DMS114 treated with DMSO at 0.1 percent for 48 hours (cell line): ENCODE measurements around the gene EMCN.
"Not testable (repeated sequence)": the region's sequence is repeated elsewhere in the genome, so short reads cannot be mapped to it uniquely, and the experiment has no call there.

Source experiments
- DNase-seq: peaks from one replicate; lab custom pipeline; 2025; ENCODE audit not compliant: unreplicated experiment; lab: John Stamatoyannopoulos, UW

The EMCN gene

DNA sequence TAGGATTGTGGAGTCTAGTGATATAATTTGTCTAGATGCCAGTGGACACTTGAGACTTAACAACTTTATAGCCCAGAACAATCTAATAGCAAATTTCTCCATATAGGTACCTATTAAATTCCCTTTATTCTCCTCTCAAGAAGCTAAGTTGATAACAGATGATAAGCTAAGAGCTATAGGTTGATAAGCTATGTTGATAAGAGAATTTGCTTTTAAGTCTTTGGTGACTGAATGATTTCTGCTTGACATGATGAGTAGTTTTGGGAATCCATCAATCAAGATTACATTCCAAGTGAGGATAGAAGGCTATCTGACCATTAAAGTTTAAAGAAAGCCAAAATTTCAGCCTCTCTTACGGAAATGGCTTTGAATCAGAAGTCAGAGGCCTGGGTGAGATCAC lies 131.6 kb downstream of the EMCN start:
- no peak for DNase-seq

DNA sequence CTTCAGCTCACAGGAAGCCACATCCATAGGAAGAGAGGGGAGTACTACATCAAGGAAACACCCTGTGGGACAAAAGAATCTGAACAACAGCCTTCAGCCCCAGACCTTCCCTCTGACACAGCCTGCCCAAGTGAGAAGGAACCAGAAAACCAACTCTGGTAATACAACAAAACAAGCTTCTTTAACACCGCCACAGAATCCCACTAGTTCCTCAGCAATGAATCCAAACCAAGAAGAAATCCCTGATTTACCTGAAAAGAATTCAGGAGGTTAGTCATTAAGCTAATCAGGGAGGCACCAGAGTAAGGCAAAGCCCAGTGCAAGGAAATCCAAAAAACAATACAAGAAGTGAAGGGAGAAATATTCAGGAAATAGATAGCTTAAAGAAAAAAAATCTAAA lies 137.4 kb downstream of the EMCN start:
- DNase-seq, result not testable (repeated sequence)

DNA sequence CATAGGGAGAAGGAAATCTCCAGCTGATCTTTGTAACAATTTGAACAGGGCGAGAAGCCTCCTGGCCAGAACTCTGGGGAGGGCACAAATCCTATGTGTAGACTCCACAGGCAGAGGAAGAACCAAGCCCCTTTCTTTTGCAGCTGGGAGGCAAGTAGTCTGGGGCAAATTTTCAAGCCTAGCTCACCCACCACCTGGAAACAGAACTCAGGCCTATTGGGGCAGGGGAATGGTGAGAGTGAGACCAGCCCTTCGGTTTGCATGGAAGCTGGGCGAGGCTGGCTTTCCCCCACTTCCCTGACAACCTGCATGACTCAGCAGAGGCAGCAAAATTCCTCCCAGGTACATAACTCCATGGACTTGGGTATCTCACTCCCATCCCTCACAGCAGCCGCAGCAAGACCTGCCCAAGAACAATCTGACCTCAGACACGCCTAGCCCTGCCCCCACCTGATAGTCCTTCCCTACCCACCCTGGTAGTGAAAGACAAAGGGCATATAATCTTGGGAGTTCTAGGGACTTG lies 138.2 kb downstream of the EMCN start:
- DNase-seq, result no peak

DNA sequence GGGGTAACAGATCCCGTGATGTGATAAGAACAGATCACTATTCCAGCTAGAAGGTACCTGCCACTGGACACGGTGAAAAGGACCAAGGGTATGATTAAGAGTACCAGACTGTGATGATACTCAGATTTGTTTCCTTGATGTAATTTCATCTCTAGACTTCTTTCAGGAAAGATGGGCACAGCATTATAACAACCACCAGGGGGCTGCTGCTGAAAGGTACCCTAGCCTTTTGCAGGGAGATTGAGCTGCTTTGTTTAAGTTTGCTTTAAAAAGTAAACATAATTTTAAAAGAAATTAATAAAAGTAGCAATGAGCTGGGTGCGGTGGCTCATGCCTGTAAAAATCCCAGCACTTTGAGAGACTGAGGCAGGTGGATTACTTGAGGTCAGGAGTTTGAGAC lies 145.4 kb downstream of the EMCN start:
- DNase-seq, result no peak

DNA sequence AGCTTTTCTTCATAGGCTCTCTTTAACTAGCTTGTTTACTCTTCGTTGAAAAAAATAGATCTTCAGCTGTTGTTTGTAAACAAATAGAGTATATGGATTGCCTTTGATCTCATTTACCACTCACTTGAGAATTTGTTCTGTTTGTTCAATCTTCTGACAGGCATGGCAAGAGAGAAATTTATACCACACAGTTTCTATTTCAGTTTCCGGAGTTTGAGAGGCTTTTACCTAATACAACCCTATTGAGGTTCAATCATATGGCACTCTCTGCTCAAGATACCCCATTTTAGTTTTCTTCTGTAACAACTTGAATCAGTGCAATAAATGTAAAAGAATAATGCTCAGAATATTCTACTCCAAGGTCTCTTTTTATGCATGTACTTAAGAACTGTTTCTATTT lies 148.0 kb downstream of the EMCN start:
- DNase-seq, result no peak

DNA sequence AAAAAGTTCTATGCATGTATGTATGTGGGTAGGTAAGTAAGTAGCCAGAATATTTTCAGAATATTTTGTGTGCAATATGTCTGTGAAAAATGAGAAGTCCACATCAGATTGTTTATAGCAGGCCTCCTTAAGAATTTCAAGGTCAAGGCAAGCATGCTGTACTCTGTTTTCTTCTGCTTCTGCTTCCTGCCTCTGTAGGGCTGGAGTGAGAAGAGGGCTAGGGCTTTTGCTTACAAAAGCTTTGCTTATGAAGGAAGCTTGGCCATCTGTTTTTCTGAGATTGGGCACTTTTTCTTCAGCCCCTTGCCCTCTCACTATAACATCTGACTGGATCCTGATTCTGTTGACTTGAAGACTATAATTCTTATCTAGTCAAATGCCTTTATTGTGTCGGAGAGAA lies 150.4 kb downstream of the EMCN start:
- no peak for DNase-seq

DNA sequence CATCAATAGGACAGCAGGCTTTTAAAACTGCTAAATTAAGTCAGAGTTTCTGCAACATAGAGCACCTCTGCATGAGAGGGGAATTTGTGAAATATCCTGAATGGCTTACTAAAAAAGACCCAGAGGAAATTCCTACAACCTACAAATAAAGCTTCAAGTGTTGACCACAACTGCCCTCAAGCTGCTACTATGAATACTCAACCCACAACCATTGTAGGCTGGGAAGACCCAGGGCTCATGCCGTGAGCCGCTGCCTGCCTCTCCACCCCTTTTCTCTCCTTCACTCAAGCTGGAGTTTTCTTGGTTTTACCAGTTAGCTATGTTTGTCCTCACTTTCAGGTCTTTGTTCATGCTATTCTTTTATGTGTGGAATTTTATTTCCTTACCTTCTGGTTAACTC lies 151.6 kb downstream of the EMCN start:
- no peak for DNase-seq

DNA sequence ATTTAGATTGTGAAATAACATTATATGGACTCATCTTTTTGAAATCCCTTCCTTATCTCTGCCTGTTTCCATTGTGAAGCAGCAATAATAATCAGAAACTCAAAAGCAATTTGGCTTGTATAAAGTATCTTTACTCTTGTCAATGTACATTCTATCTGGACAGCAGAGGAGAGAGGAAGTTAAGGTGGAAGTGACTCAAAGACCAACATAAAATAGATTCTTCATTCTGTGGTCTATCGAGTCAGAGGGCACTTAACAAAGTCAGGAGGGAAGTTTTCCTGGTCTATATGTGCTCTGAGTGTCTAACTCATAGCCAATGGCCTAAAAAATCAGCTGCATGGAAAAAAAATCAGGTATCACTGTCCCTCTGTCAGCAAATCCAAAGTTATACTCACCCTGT lies 155.5 kb downstream of the EMCN start:
- no peak for DNase-seq

DNA sequence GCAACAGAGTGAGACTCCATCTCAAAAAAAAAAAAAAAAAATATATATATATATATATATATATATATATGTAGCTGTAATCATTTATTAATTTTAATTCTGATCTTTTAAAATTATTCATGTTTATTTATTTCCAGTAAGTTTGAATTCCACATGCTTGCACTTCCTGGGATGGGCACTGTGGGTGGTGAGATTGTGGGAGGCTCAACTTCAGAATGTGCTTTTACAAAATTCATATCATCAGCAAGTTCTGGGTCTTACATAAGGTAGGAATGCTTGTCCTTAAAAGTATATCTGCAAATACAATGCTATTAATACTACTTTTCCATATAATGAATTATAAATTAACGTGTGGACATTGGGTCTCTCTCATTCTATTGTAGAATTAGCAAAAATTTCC lies 156.5 kb downstream of the EMCN start:
- DNase-seq, result no peak

DNA sequence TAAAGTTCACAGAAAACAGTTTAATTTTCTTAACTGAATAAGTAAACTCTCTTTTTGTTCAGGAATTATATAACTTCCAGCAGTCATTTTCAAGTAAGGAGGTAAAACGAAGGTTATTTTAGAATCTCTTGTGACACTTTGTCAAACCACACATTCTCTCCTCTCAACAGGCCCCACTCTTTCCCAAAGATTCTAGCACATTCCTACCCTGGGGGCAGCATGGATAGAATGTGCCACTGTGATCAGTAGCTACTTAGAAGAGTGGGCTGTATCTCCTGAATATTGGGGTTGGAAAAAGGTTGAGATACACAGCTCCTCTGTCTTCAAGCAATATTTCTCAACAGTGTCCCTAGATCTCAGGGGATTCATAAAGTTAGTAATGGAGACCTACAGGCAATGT lies 157.6 kb downstream of the EMCN start:
- no peak for DNase-seq

DNA sequence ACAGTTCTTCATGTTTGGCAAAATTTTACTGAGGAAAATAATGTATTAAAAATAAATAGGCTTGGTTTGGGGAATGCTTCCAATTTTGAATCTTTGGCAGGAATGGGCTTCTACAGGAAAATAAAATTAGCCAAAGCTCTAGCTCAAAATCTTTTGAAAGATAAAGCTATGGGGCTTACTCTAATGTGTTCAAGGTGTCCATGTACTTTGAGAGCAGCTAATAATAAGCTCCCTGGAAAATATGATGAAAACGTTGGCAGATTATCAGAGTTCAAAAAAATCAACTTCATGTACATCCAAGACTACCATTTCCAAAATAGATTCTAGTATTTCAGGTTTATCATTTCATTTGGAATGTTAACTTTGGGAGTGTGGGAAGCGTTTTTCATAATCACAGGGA lies 158.4 kb downstream of the EMCN start:
- DNase-seq, result no peak

DNA sequence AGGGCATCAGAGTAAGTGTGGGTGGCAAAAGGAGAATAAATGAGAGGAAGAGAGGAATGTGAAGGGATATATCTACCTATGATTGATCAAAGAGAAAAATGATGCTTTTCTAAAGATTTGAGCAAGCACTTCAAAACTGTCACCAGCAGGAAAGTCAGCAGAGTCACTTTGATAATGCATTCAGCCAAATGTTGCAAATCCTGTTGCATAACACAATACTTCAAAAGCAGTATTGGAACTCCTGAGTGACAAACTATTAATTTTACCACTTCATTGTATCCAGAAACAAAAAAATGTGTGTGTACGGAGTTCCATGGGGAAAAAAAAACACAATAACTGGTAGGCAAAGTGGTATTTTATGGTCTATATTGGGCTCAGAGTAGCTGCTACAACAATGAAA lies 160.3 kb downstream of the EMCN start:
- DNase-seq, result no peak

DNA sequence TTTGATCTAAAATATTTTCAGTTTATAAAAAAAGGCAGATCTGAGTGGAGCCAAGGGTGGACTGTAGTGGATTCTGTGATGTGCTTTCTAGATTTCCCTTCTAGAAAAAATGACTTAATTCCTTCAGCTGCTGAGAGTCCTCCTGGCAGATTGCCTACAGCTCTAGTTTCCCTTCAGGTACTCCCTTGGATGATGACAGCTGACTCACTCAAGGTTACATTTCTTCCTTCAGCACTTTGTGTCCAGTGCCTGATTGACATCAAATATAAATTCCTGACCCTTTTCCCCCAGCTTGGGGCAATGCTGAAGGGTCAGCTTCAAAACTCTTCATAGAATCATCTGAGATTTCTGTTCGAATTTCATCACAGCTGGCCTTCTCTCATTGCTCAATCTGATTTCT lies 161.7 kb downstream of the EMCN start:
- DNase-seq, result no peak

DNA sequence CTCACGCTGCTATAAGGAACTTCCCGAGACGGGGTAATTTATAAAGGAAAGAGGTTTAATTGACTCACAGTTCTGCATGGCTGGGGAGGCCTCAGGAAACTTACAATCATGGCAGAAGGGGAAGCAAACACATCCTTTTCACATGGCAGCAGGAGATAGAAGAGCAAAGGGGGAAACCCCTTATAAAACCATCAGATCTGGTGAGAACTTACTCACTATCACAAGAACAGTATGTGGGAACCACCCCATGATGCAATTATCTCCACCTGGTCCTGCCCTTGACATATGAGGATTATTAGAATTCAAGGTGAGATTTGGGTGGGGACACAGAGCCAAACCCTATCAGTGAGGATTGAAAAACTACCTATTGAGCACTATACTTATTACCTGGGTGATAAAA lies 165.5 kb downstream of the EMCN start:
- DNase-seq, result not testable (repeated sequence)

DNA sequence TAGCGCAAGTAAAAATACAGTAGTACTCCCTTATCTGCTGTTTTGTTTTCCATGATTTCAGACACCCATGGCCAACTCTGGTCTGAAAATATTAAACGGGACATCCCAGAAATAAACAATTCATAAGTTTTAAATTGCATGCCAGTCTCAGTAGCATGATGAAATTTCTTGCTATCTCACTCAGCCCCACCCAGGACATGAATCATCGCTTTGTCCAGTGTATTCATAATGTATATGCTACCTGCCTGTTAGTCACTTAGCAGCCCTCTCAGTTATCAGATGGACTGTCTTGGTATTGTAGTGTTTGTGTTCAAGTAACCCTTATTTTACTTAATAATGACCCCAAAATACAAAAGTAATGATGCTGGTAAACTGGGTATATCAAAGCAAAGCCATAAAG lies 169.3 kb downstream of the EMCN start:
- no peak for DNase-seq

DNA sequence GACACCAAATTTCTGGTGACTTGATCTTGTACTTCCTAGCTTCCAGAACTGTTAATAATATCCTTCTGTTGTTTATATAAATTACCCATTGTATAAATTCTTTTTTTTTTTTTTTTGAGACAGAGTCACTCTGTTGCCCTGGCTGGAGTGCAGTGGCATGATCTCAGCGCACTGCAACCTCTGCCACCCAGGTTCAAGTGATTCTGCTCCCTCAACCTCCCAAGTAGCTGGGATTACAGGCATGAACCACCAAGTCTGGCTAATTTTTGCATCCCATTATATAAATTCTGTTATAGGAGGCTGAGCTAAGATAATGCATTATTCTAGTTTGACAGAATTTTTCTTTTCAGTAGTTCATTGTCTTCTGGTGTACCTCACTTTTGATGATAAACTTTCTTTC lies 170.6 kb downstream of the EMCN start:
- DNase-seq, result no peak

DNA sequence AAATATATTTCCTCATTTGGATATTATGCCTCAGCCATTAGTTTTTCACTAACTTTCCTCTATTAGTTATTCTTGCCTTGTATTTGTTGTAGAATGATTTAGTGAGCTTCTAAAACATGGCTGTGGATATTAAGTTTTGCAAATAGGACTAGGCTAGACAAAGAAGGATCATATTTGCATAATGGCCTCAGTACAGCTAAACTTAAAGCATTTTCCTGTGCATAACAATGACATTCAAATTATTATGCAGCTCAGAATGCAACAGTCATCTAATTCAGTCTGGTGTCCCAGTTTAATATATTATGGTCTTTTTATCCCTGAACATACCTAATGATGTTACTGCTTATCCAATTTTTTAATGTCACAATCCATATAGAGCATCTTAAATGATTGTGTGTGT lies 172.2 kb downstream of the EMCN start:
- DNase-seq, result no peak
